ENCODE results near the gene LYST. TPM values are rescaled to one million over a fixed set of nuclear protein-coding genes. Genes with fewer than 3 reads are reported as not detected.

Gene LYST
- total RNA-seq, 2 experiments from 2014 or later, result 4.0 to 8.2 TPM

DNA sequence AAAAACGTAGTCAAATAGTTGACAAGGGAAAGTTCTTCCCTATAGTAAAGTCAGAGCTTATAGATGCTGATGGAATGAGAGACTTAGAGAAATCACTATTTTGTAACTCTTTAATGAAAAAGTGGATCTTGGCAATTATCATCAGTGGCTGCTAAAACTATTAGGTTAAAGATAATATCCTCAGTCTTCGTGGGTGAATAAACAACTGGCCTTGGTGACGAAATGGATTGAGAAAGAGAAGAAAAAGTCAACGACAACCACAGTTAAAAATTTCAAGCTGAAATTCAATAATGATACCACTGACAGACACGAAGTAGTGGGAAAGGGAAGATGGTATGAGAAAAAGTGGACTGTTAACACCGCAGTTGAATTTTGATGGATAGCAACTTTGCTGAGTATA, 127.1 kb downstream of the LYST start:
- intact Hi-C loops (cut with micrococcal nuclease; ENCODE audit: unreplicated experiment), result no loop called here
- H3K27ac ChIP-seq (ENCODE audit: low read depth, low read length, poor library complexity, severe bottlenecking), result no peak overlapping the region
- H3K4me3 ChIP-seq (ENCODE audit: low read depth, low read length, poor library complexity, severe bottlenecking), result no peak overlapping the region
- no peaks in the 10 kb centered on the region for H3K9me3 ChIP-seq (ENCODE audit: low read length)
- DNase-seq (ENCODE audit: low spot score), result no peak
- no peaks in the 10 kb centered on the region for H3K79me2 ChIP-seq (ENCODE audit: insufficient read depth, low read depth, low read length)
- TF ChIP-seq EZH2phosphoT487 (IDR thresholded peaks at IDR 0.05; ENCODE audit: borderline replicate concordance, low read depth, low read length) (no peak), CTCF (conservative IDR thresholded peaks at IDR 0.05; ENCODE audit: low read length) (no peak)
- H4K20me1 ChIP-seq (ENCODE audit: insufficient read depth, low read length), result no peaks in the 10 kb centered on the region
- H3K4me1 ChIP-seq (ENCODE audit: insufficient read depth, low read length, poor library complexity, severe bottlenecking), result no peaks in the 10 kb centered on the region
- H3K4me2 ChIP-seq (ENCODE audit: low read length), result no peak overlapping the region
- no TSS peak for BruUV-seq (replicated peaks)
- ChIA-PET CTCF (ENCODE audit: unreplicated experiment) (no interaction called here), POLR2A (interaction anchor here (0.9 kb wide), 1 partner anchor 22 kb away, joined by 5 read pairs; no protein-coding TSS in a partner anchor)
- H3K9me2 ChIP-seq (ENCODE audit: insufficient read depth, low read length), result no peaks in the 10 kb centered on the region
- H2AFZ ChIP-seq (ENCODE audit: low read length), result no peak overlapping the region
- H3K36me3 ChIP-seq (ENCODE audit: insufficient read depth, low read length), result no peaks in the 10 kb centered on the region

DNA sequence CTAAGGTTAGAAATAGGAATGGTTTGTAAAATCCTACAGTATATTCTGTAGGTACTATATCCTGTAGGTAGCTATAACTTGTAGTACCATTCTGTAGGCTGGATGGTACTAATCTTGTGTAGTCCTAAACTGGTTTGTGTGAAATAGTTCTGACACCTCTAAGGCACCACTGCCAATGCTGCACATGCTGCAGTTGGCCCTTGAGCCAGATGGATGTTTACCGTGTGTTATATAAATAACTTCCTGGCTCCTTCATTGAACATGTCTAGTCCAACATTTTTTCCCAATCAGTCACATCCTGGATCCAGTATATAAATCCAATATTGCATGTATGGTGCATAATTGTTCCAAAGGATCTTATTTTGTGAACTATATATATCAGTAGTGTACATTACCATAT, 127.6 kb downstream of the LYST start:
- intact Hi-C loops (cut with micrococcal nuclease; ENCODE audit: unreplicated experiment), result no loop called here

More for the DNA sequence above, 127.6 kb downstream of the LYST start:
- Histone ChIP-seq H3K4me2 (ENCODE audit: low read length) (no peak overlapping the region), H3K27ac (ENCODE audit: low read depth, low read length, poor library complexity, severe bottlenecking) (no peak overlapping the region), H3K9me3 (ENCODE audit: low read length) (no peaks in the 10 kb centered on the region), H4K20me1 (ENCODE audit: insufficient read depth, low read length) (no peaks in the 10 kb centered on the region), H3K9me2 (ENCODE audit: insufficient read depth, low read length) (no peaks in the 10 kb centered on the region), H3K36me3 (ENCODE audit: insufficient read depth, low read length) (no peaks in the 10 kb centered on the region), H3K4me3 (ENCODE audit: low read depth, low read length, poor library complexity, severe bottlenecking) (no peak overlapping the region), H3K79me2 (ENCODE audit: insufficient read depth, low read depth, low read length) (no peaks in the 10 kb centered on the region), H2AFZ (ENCODE audit: low read length) (no peak overlapping the region), H3K4me1 (ENCODE audit: insufficient read depth, low read length, poor library complexity, severe bottlenecking) (no peaks in the 10 kb centered on the region)
- POLR2A ChIA-PET, result interaction anchor here (0.9 kb wide), 1 partner anchor 21 kb away, joined by 5 read pairs; no protein-coding TSS in a partner anchor
- CTCF ChIA-PET (ENCODE audit: unreplicated experiment), result no interaction called here
- no peak for DNase-seq (ENCODE audit: low spot score)
- BruUV-seq (replicated peaks), result no TSS peak
- TF ChIP-seq CTCF (conservative IDR thresholded peaks at IDR 0.05; ENCODE audit: low read length) (no peak), EZH2phosphoT487 (IDR thresholded peaks at IDR 0.05; ENCODE audit: borderline replicate concordance, low read depth, low read length) (no peak)

Measured in OCI-LY7 (cell line).